ENCODE measurements around the gene PIM3.

GRCh38 chr22:50007057-50007511 lies 46.5 kb downstream of the PIM3 start:
- TF ChIP-seq CTCF (conservative IDR thresholded peaks at IDR 0.05 in 1 of 2, IDR thresholded peaks at IDR 0.05 in 1 of 2; ENCODE audit: extremely low read depth in 1 of 2, insufficient read depth in 1 of 2, low read depth in 1 of 2, low read length in 2 of 2) (no peak), EZH2 (IDR thresholded peaks at IDR 0.05; ENCODE audit: borderline replicate concordance, low read length) (no peak)
